HG02852 (cell line): ENCODE results near the gene CMPK2.

Experiments
- ATAC-seq: cut with Tn5 transposase; IDR thresholded peaks from one replicate; pipeline ENCODE4 v1.9.1; 2021; ENCODE audit warnings: mild to moderate bottlenecking, moderate library complexity; ENCODE audit not compliant: unreplicated experiment

The CMPK2 gene

GRCh38 chr2:6813573-6813972, 52.1 kb downstream of the CMPK2 start:
- ATAC-seq: no peak

GRCh38 chr2:6812857-6813530, 52.7 kb downstream of the CMPK2 start:
- no peak for ATAC-seq

DNA sequence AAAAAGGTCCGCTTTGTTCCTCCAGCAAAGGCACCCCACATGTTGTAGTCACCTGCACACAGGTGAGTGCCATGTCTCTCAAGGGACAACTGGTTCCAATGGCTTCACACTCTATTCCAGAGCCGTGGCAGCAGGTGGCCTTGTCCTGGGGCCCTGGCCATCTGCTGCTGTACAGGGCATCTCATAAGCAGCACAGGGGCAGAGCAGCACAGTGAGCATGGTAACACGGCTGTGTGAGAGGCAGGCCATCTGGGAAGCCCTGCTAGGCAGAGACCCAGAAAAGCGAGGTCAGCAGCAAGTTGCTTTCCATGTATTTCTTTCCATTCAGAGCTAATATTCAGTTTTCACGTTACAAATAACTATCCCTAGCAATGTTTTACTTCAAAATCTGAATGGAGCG, 54.7 kb downstream of the CMPK2 start:
- no peak for ATAC-seq

- ATAC-seq: no peak
Observed at GRCh38 chr2:6808426-6808825, 57.3 kb downstream of the CMPK2 start.

- no peak for ATAC-seq
Observed at GRCh38 chr2:6806604-6807003, 59.1 kb downstream of the CMPK2 start.

DNA sequence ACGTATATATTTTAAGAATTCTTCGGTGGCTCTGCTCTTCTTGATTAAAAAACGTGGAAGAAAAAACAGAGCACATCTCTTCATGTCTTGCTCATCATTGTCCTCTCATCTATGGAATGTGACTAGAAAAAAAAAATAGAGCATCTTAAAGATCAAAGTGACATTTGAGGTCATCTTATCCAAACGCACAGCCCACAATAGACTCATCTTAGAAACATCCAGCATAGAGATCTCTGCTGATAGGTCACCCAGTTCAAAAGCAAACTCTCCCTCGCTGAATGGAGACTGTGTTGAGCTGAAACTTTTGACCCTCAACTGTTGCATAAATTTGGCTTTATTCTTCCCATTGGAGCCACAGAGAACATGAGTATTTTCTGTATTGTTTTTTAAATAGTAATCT, 65.2 kb downstream of the CMPK2 start:
- no peak for ATAC-seq
